Measurements from ENCODE around the gene EIF4EBP2. TPM values are rescaled to one million over a fixed set of nuclear protein-coding genes. Genes with fewer than 3 reads are reported as not detected.

EIF4EBP2 gene
- total and polyA plus RNA-seq, 12 donors: 17.7 to 106 (median 70.1) TPM

GRCh38 chr10:70462349-70462984 is 58.5 kb downstream of the EIF4EBP2 start:
- H3K27ac ChIP-seq: peak overlapping the region in 1 of 5 donors; percentile 38
- 15 to 25% (median 22%) methylated on average over 3 to 4 of the region's 4 CpGs for WGBS, 4 donors
- H3K27me3 ChIP-seq: no peaks in the 10 kb centered on the region
- H3K36me3 ChIP-seq (replicated peaks in 1 of 2): no peaks in the 10 kb centered on the region
- H3K4me1 ChIP-seq (replicated peaks in 1 of 2): peaks cover 20 to 22% of the 10 kb centered on the region in 2 donors
- peak; percentile 85 to 95 (median 94) for DNase-seq
- H3K9me3 ChIP-seq (replicated peaks in 1 of 3): no peaks in the 10 kb centered on the region
- no peak overlapping the region for H3K4me3 ChIP-seq
- TF ChIP-seq POLR2A (IDR thresholded peaks at IDR 0.05): no peak
- intact Hi-C loops (cut with DNase I): loop anchor here in 1 of 2 donors (2.0 kb wide), 1 partner anchor 80 kb away; no protein-coding TSS in a partner anchor

- Histone ChIP-seq H3K27me3 (no peaks in the 10 kb centered on the region), H3K27ac (no peak overlapping the region), H3K9me3 (replicated peaks in 1 of 3) (no peaks in the 10 kb centered on the region), H3K4me3 (no peak overlapping the region), H3K4me1 (replicated peaks in 1 of 2) (peaks cover 8 to 10% of the 10 kb centered on the region in 2 donors), H3K36me3 (replicated peaks in 1 of 2) (no peaks in the 10 kb centered on the region)
- 86 to 96% (median 93%) methylated on average over 3 to 4 of the region's 4 CpGs for WGBS, 4 donors
- DNase-seq: no peak
- intact Hi-C loops (cut with DNase I): no loop called here
- TF ChIP-seq CTCF (IDR thresholded peaks at IDR 0.05) (no peak), POLR2A (IDR thresholded peaks at IDR 0.05) (no peak)
Observed at GRCh38 chr10:70465278-70465677, 61.3 kb downstream of the EIF4EBP2 start.

- H3K27me3 ChIP-seq: no peaks in the 10 kb centered on the region
- H3K4me1 ChIP-seq (replicated peaks in 1 of 2): peaks cover 8 to 10% of the 10 kb centered on the region in 2 donors
- no peaks in the 10 kb centered on the region for H3K9me3 ChIP-seq (replicated peaks in 1 of 3)
- H3K4me3 ChIP-seq: no peak overlapping the region
- no peak overlapping the region for H3K27ac ChIP-seq
- intact Hi-C loops (cut with DNase I): no loop called here
- DNase-seq: no peak
- TF ChIP-seq CTCF (IDR thresholded peaks at IDR 0.05) (no peak), POLR2A (IDR thresholded peaks at IDR 0.05) (no peak)
- no peaks in the 10 kb centered on the region for H3K36me3 ChIP-seq (replicated peaks in 1 of 2)
- WGBS, 4 donors: 71 to 100% (median 86%) methylated on average over 2 of the region's 2 CpGs
Observed at GRCh38 chr10:70465832-70466231, 61.9 kb downstream of the EIF4EBP2 start.

GRCh38 chr10:70466951-70467350 is 63.0 kb downstream of the EIF4EBP2 start:
- H3K9me3 ChIP-seq (replicated peaks in 1 of 3): no peaks in the 10 kb centered on the region
- H3K27me3 ChIP-seq: no peaks in the 10 kb centered on the region
- H3K4me3 ChIP-seq: no peak overlapping the region
- H3K27ac ChIP-seq: no peak overlapping the region
- TF ChIP-seq POLR2A (IDR thresholded peaks at IDR 0.05) (no peak), CTCF (IDR thresholded peaks at IDR 0.05) (no peak)
- no peaks in the 10 kb centered on the region for H3K36me3 ChIP-seq (replicated peaks in 1 of 2)
- intact Hi-C loops (cut with DNase I): no loop called here
- H3K4me1 ChIP-seq (replicated peaks in 1 of 2): peaks cover 8 to 10% of the 10 kb centered on the region in 2 donors
- 86 to 95% (median 88%) methylated on average over 3 of the region's 3 CpGs for whole genome bisulfite sequencing, 4 donors
- DNase-seq: no peak

Measured in adrenal gland (tissue), 12 donors.